ENCODE measurements around the gene EEFSEC.

The EEFSEC gene

DNA sequence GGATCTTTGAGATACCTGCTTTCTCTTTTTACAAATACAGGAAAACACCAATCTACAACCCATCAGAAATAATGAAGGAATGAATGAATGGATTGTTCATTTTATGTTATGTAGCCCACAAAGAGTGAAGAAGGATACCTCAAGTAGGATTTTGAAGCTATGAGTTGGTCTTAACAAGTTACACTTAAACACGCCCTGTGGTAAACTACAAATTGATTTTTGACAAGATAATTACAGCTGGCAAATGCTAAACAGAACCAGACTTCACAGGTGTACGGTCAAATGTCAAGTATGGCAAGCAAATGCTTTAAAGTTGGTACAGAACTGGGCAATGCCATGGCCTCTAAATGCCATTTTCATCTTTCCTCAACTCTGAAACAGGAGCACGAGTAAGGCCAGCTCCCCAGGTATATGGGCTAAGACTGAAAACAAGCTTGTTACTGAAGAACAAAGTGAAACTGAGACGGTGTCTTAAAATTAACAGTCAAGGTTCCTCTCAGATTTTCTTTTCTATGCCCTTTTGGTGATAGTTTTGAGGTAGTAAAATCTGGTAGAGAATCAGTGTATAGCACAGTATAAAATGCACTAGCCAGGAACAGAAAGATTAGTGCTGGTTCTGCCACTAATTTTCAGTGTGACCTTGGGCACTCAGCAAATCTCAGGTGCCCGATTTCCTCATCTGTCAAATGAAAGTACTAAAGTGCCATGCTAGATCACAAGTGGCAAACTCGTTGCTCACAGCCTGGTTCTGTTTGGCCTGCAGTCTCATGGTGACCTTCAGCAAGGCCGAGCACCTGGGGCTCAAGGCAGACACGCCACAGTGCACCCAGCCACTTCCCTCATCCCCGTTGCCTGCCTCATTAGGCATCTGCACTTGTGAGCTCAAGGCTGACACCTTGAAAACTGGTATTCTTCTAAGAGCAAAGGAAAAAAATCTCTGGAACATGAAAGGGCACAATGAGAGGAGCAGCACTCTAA is 39.2 kb upstream of the EEFSEC start:
- H3K4me3 ChIP-seq (ENCODE audit: low read length) = peak overlapping the region; percentile 67
- peaks cover 60% of the 10 kb centered on the region for H3K36me3 ChIP-seq (replicated peaks; ENCODE audit: low read depth, low read length)
- peaks cover 34% of the 10 kb centered on the region for H3K4me1 ChIP-seq (ENCODE audit: low read length)
- TF ChIP-seq, protein P1, sequence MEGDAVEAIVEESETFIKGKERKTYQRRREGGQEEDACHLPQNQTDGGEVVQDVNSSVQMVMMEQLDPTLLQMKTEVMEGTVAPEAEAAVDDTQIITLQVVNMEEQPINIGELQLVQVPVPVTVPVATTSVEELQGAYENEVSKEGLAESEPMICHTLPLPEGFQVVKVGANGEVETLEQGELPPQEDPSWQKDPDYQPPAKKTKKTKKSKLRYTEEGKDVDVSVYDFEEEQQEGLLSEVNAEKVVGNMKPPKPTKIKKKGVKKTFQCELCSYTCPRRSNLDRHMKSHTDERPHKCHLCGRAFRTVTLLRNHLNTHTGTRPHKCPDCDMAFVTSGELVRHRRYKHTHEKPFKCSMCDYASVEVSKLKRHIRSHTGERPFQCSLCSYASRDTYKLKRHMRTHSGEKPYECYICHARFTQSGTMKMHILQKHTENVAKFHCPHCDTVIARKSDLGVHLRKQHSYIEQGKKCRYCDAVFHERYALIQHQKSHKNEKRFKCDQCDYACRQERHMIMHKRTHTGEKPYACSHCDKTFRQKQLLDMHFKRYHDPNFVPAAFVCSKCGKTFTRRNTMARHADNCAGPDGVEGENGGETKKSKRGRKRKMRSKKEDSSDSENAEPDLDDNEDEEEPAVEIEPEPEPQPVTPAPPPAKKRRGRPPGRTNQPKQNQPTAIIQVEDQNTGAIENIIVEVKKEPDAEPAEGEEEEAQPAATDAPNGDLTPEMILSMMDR (IDR thresholded peaks at IDR 0.05; ENCODE audit: low read depth, low read length) = no peak
- no peak for TF ChIP-seq EZH2phosphoT487 (IDR thresholded peaks at IDR 0.05; ENCODE audit: low read depth)
- peak overlapping the region; percentile 51 for H3K9ac ChIP-seq (ENCODE audit: low read length)
- H3K27ac ChIP-seq (ENCODE audit: low read length) = peak overlapping the region; percentile 75
- H3K79me2 ChIP-seq (ENCODE audit: low read length) = peaks cover 94% of the 10 kb centered on the region
- H3K27me3 ChIP-seq (ENCODE audit: low read depth, low read length) = no peaks in the 10 kb centered on the region
- no peak overlapping the region for H2AFZ ChIP-seq (ENCODE audit: low read depth, low read length)
- peaks cover 7% of the 10 kb centered on the region; the same call in 1 of the 2 replicates for H4K20me1 ChIP-seq (ENCODE audit: insufficient read depth, low read length)
- peak overlapping the region; percentile 87 for H3K4me2 ChIP-seq (ENCODE audit: low read length)
- no peaks in the 10 kb centered on the region for H3K9me3 ChIP-seq (ENCODE audit: insufficient read depth, low read length)

DNA sequence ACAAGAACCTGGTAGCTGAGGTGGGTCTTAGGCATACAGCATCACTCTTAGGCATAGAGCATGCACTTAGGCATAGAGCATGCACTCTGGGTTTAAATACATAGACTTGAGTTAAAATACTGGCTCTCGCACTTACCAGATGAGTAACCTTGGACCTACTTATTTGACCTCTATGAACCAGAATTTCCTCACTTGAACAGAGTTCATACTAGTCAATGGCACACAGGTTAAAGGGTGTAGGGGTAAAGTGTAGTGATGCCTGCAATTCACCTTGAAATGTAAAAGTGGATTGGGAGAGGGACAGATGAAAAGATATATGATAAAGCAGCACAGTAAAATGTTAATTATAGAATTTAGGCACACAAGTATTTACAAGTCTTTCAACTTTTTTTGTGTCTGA is 31.3 kb upstream of the EEFSEC start:
- Histone ChIP-seq H3K9me3 (ENCODE audit: insufficient read depth, low read length) (no peaks in the 10 kb centered on the region), H3K4me1 (ENCODE audit: low read length) (peaks cover 14% of the 10 kb centered on the region), H4K20me1 (ENCODE audit: insufficient read depth, low read length) (no peaks in the 10 kb centered on the region), H3K4me2 (ENCODE audit: low read length) (peak overlapping the region; percentile 86), H3K27me3 (ENCODE audit: low read depth, low read length) (no peaks in the 10 kb centered on the region), H3K27ac (ENCODE audit: low read length) (no peak overlapping the region), H3K79me2 (ENCODE audit: low read length) (peaks cover 67% of the 10 kb centered on the region), H3K4me3 (ENCODE audit: low read length) (peak overlapping the region; percentile 94), H2AFZ (ENCODE audit: low read depth, low read length) (no peak overlapping the region), H3K36me3 (replicated peaks; ENCODE audit: low read depth, low read length) (peaks cover 28% of the 10 kb centered on the region), H3K9ac (ENCODE audit: low read length) (no peak overlapping the region)
- no peak for TF ChIP-seq EZH2phosphoT487 (IDR thresholded peaks at IDR 0.05; ENCODE audit: low read depth)
- TF ChIP-seq, protein P1 (IDR thresholded peaks at IDR 0.05; ENCODE audit: low read depth, low read length) = no peak

DNA sequence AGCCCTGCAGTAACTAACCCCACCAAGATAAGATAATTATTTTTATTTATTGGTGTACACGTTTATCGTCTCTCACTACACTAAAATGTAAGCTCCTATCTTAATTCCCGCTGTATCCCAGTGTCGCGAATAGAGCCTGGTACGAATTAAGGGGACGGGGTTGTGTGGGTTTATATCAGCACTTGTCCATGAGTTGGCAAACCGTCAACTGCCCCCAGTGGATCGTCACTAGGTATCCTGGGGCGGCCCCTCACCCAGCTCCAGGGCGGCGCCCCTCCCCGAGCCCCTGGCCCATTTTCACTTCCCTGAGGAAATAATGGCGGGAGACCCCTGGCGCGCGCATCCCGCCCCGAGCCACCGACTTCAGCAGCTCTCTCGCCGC is 30.1 kb upstream of the EEFSEC start:
- Histone ChIP-seq H3K27ac (ENCODE audit: low read length) (peak overlapping the region; percentile 56), H3K79me2 (ENCODE audit: low read length) (peaks cover 56% of the 10 kb centered on the region), H3K4me2 (ENCODE audit: low read length) (peak overlapping the region; percentile 86), H3K4me1 (ENCODE audit: low read length) (peaks cover 14% of the 10 kb centered on the region), H3K4me3 (ENCODE audit: low read length) (peak overlapping the region; percentile 94), H3K36me3 (replicated peaks; ENCODE audit: low read depth, low read length) (peaks cover 20% of the 10 kb centered on the region), H2AFZ (ENCODE audit: low read depth, low read length) (no peak overlapping the region), H3K9me3 (ENCODE audit: insufficient read depth, low read length) (no peaks in the 10 kb centered on the region), H4K20me1 (ENCODE audit: insufficient read depth, low read length) (no peaks in the 10 kb centered on the region), H3K27me3 (ENCODE audit: low read depth, low read length) (no peaks in the 10 kb centered on the region), H3K9ac (ENCODE audit: low read length) (peak overlapping the region; percentile 87)
- no peak for TF ChIP-seq EZH2phosphoT487 (IDR thresholded peaks at IDR 0.05; ENCODE audit: low read depth)
- TF ChIP-seq, protein P1 (IDR thresholded peaks at IDR 0.05; ENCODE audit: low read depth, low read length) = no peak

DNA sequence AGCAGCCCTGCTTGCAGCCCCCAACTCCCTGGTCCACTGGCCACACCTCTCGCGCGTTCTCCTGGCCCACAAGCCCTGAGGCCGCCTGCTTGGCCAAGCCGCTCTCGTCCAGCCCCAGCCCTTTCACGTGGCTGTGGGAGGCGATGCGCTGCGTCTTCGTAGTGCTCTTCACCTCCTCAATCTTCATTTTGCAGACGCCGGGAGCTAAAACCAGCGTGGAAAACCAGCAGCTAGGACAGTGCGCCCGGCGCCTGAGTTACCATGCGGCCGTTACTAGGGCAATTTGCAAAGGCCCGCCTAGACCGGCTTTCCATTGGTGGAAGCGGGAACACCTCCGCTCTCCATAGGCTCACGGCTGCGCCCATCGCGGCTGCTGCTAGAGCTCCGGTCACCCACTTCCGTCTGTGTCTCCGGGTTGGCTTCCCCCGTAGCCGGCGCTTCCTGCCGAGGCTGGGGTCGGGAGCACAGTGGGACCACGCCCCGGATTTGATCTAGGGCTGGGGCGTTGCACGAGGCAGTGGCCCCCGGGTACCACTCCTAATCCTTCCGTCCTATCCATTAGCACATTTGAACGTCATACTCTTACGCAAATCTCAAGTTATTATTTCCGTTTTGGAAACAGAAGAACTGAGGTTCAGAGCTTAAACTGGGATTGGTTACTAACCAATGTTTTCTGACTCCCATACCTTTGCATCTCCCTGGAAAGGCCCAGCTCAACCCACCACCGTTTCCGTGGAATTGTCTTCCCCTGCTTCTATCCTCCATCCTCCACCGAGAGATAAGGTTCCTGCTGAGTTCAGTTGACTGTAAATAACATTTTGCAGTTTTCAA is 29.5 kb upstream of the EEFSEC start, which contains the start of gene RUVBL1:
RUVBL1 (minus strand) TSS at position 275 of the 831 bp plus-strand sequence; CDS start at position 187, 88 bp downstream.
- no peaks in the 10 kb centered on the region for H4K20me1 ChIP-seq (ENCODE audit: insufficient read depth, low read length)
- TF ChIP-seq EZH2phosphoT487 (IDR thresholded peaks at IDR 0.05; ENCODE audit: low read depth) = no peak
- TF ChIP-seq, protein P1 (IDR thresholded peaks at IDR 0.05; ENCODE audit: low read depth, low read length) = no peak
- H3K9ac ChIP-seq (ENCODE audit: low read length) = peak within 1 kb of the TSS; percentile 87
- H3K4me3 ChIP-seq (ENCODE audit: low read length) = peak within 1 kb of the TSS; percentile 94
- H3K79me2 ChIP-seq (ENCODE audit: low read length) = peaks cover 50% of the 10 kb centered on the region
- no peaks in the 10 kb centered on the region for H3K27me3 ChIP-seq (ENCODE audit: low read depth, low read length)
- peak within 1 kb of the TSS; percentile 96 for H3K4me2 ChIP-seq (ENCODE audit: low read length)
- no peaks in the 10 kb centered on the region for H3K9me3 ChIP-seq (ENCODE audit: insufficient read depth, low read length)
- peak within 1 kb of the TSS; percentile 88 for H2AFZ ChIP-seq (ENCODE audit: low read depth, low read length)
- peak within 1 kb of the TSS; percentile 57 for H3K27ac ChIP-seq (ENCODE audit: low read length)
- H3K36me3 ChIP-seq (replicated peaks; ENCODE audit: low read depth, low read length) = peaks cover 14% of the 10 kb centered on the region
- peaks cover 14% of the 10 kb centered on the region for H3K4me1 ChIP-seq (ENCODE audit: low read length)

Measured in OCI-LY3 (cell line).